H9 (cell line): ENCODE results near the gene TMED8. TPM values are rescaled to one million over a fixed set of nuclear protein-coding genes. Genes with fewer than 3 reads are reported as not detected.

Experiments used
- DNase-seq: peaks from one replicate; pipeline ENCODE4 v3.0.0-alpha.2; 2017
- H2AFZ ChIP-seq: one replicate; pipeline ENCODE4 v1.6.1; 2013; ENCODE audit warnings: mild to moderate bottlenecking, low read length, control low read depth, moderate library complexity
- H2AK5ac ChIP-seq: 2 replicates; pipeline ENCODE4 v1.6.1; 2013; ENCODE audit warnings: low read length, control low read depth, mixed read lengths; ENCODE audit not compliant: insufficient read length
- H2BK120ac ChIP-seq: one replicate; pipeline ENCODE4 v1.6.1; 2013; ENCODE audit warnings: low read depth, mild to moderate bottlenecking, low read length, control low read depth, inconsistent platforms; ENCODE audit not compliant: poor library complexity, severe bottlenecking
- H2BK12ac ChIP-seq: 2 replicates; pipeline ENCODE4 v1.6.1; 2013; ENCODE audit warnings: low read length, control low read depth, mixed read lengths, low read depth; ENCODE audit not compliant: insufficient read length
- H2BK15ac ChIP-seq: 2 replicates; pipeline ENCODE4 v1.6.1; 2013; ENCODE audit warnings: low read depth, low read length, control low read depth
- H2BK20ac ChIP-seq: one replicate; pipeline ENCODE4 v1.6.1; 2013; ENCODE audit warnings: low read depth, mild to moderate bottlenecking, low read length, control low read depth, inconsistent platforms; ENCODE audit not compliant: poor library complexity, severe bottlenecking
- H2BK5ac ChIP-seq: 2 replicates; pipeline ENCODE4 v1.6.1; 2013; ENCODE audit warnings: low read length, control low read depth, mixed read lengths; ENCODE audit not compliant: insufficient read length
- H3K14ac ChIP-seq: 2 replicates; pipeline ENCODE4 v1.6.1; 2013; ENCODE audit warnings: low read length, control low read depth; ENCODE audit not compliant: insufficient read depth
- H3K18ac ChIP-seq: 2 replicates; pipeline ENCODE4 v1.6.1; 2013; ENCODE audit warnings: low read depth, mild to moderate bottlenecking, mixed read lengths, low read length, control low read depth; ENCODE audit not compliant: insufficient read length
- H3K23ac ChIP-seq: 2 replicates; pipeline ENCODE4 v1.6.1; 2013; ENCODE audit warnings: low read length, control low read depth, mixed read lengths, low read depth; ENCODE audit not compliant: insufficient read length
- H3K23me2 ChIP-seq: 2 replicates; pipeline ENCODE4 v1.6.1; 2013; ENCODE audit warnings: low read depth, mild to moderate bottlenecking, mixed read lengths, low read length, control low read depth; ENCODE audit not compliant: insufficient read length, poor library complexity, severe bottlenecking
- H3K27ac ChIP-seq: 2 replicates; pipeline ENCODE4 v1.5.1; 2013; ENCODE audit warnings: low read length, control low read depth, mixed read lengths, low read depth; ENCODE audit not compliant: insufficient read length
- H3K27me3 ChIP-seq: 2 replicates; pipeline ENCODE4 v1.6.1; 2013; ENCODE audit warnings: low read length, control low read depth, inconsistent platforms; ENCODE audit not compliant: insufficient read depth
- H3K4ac ChIP-seq: 2 replicates; pipeline ENCODE4 v1.6.1; 2013; ENCODE audit warnings: low read depth, mild to moderate bottlenecking, control low read depth, inconsistent platforms, low read length, moderate library complexity
- H3K4me1 ChIP-seq: 2 replicates; pipeline ENCODE4 v1.6.1; 2013; ENCODE audit warnings: low read length, control low read depth, inconsistent platforms; ENCODE audit not compliant: insufficient read depth
- H3K4me2 ChIP-seq: 2 replicates; pipeline ENCODE4 v1.6.1; 2013; ENCODE audit warnings: low read length, control low read depth, mixed read lengths; ENCODE audit not compliant: insufficient read length, insufficient read depth
- H3K56ac ChIP-seq: 2 replicates; pipeline ENCODE4 v1.6.1; 2013; ENCODE audit warnings: low read depth, mild to moderate bottlenecking, mixed read lengths, low read length, control low read depth; ENCODE audit not compliant: insufficient read length
- H3K79me1 ChIP-seq: 2 replicates; pipeline ENCODE4 v1.6.1; 2013; ENCODE audit warnings: low read depth, mild to moderate bottlenecking, moderate library complexity, low read length, control low read depth, inconsistent platforms; ENCODE audit not compliant: insufficient read depth, poor library complexity, severe bottlenecking
- H3K79me2 ChIP-seq: 2 replicates; pipeline ENCODE4 v1.6.1; 2013; ENCODE audit warnings: low read length, control low read depth, inconsistent platforms; ENCODE audit not compliant: insufficient read depth
- H3K9ac ChIP-seq: 2 replicates; pipeline ENCODE4 v1.6.1; 2013; ENCODE audit warnings: low read length, control low read depth, mixed read lengths; ENCODE audit not compliant: insufficient read length; ENCODE audit errors: extremely low read depth
- H3K9me3 ChIP-seq: one replicate; pipeline ENCODE4 v1.6.1; 2013; ENCODE audit warnings: low read depth, low read length, inconsistent platforms; ENCODE audit not compliant: control insufficient read depth
- H3T11ph ChIP-seq: one replicate; pipeline ENCODE4 v1.6.1; 2013; ENCODE audit warnings: mild to moderate bottlenecking, low read length, control low read depth, inconsistent platforms
- H4K20me1 ChIP-seq: one replicate; pipeline ENCODE4 v1.6.1; 2013; ENCODE audit not compliant: control insufficient read depth, insufficient read length, insufficient read depth
- H4K5ac ChIP-seq: 2 replicates; pipeline ENCODE4 v1.6.1; 2013; ENCODE audit warnings: low read depth, mild to moderate bottlenecking, mixed read lengths, low read length, control low read depth; ENCODE audit not compliant: insufficient read length
- H4K8ac ChIP-seq: replicated peaks from 2 replicates; pipeline ENCODE4 v1.6.1; 2013; ENCODE audit warnings: low read length, control low read depth, mixed read lengths, low read depth; ENCODE audit not compliant: insufficient read length
- H4K91ac ChIP-seq: 2 replicates; pipeline ENCODE4 v1.6.1; 2013; ENCODE audit warnings: low read depth, mild to moderate bottlenecking, moderate library complexity, mixed read lengths, low read length, control low read depth; ENCODE audit not compliant: insufficient read length
- H3K27ac Mint-ChIP-seq, 3 experiments: 2 replicates in 2 of 3; 3 replicates in 1 of 3; pipeline ENCODE4 v1.8.0; 2020 to 2021; ENCODE audit warnings: mixed read lengths in 3 of 3, mild to moderate bottlenecking in 1 of 3, moderate library complexity in 1 of 3
- H3K27me3 Mint-ChIP-seq: 2 replicates; pipeline ENCODE4 v1.8.0; 2021; ENCODE audit warnings: low read depth, mild to moderate bottlenecking, moderate library complexity, mixed read lengths
- H3K36me3 Mint-ChIP-seq, 3 experiments: 2 replicates in 2 of 3; 3 replicates in 1 of 3; pipeline ENCODE4 v1.8.0; 2020 to 2021; ENCODE audit warnings: low read depth in 3 of 3, mixed read lengths in 3 of 3; ENCODE audit not compliant: insufficient read depth in 1 of 3
- H3K4me1 Mint-ChIP-seq, 2 experiments: 2 replicates each; pipeline ENCODE4 v1.8.0; 2020; ENCODE audit warnings: mixed read lengths in 2 of 2
- H3K4me3 Mint-ChIP-seq, 2 experiments: 2 replicates in 1 of 2; 3 replicates in 1 of 2; pipeline ENCODE4 v1.8.0; 2020 to 2021; ENCODE audit warnings: mild to moderate bottlenecking in 2 of 2, mixed read lengths in 2 of 2, moderate library complexity in 1 of 2
- H3K9me3 Mint-ChIP-seq, 2 experiments: 2 replicates in 1 of 2; 3 replicates in 1 of 2; pipeline ENCODE4 v1.8.0; 2020; ENCODE audit warnings: mild to moderate bottlenecking in 2 of 2, mixed read lengths in 2 of 2, moderate library complexity in 1 of 2
- WGBS: extraction: QIAGEN DNeasy Blood & Tissue Kit; methylation state at CpG from one replicate; pipeline ENCODE4 v1.1.7; 2013; ENCODE audit warnings: missing lambda C conversion rate, low lambda C conversion rate, mixed read lengths; ENCODE audit not compliant: insufficient read length; ENCODE audit errors: extremely low coverage; 5-methylcytosine and 5-hydroxymethylcytosine counted together
- total RNA-seq: library from RNA; stranded (reverse); gene quantifications from 2 replicates; pipeline ENCODE4 v1.2.1, GENCODE V29; 2021
- TF ChIP-seq, protein P1 (sequence below): fragments of 200-600 bp; sonication (generic); conservative IDR thresholded peaks from 3 replicates; pipeline ENCODE4 v1.8.0; 2021; ENCODE audit warnings: antibody characterized with exemption, mild to moderate bottlenecking

TMED8 gene
- total RNA-seq, 1 experiment from 2014 or later = 9.5 TPM

DNA sequence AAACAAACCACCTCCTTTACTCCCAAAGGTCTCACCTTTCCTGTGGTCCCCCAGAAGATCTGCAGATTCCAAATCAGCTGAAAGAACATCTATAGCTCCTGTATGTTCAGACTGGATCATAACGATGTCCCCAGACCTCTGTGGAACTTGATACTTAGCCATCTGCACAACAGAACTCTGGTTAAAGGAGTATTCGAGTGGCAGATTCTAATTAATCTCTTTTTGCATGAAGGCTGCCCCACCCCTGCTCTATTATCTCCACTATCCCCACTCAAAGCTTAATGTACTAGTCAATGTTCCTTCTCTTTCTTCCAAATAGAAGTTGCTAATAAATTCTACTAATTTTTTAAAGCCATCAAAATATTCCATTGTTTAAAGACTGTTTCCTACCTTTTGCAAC lies 33.2 kb downstream of the TMED8 start:
- H2BK120ac ChIP-seq = no peak overlapping the region
- no peaks in the 10 kb centered on the region for H3K27me3 Mint-ChIP-seq
- H2AK5ac ChIP-seq = no peak overlapping the region
- no peaks in the 10 kb centered on the region for H3K27me3 ChIP-seq
- H4K5ac ChIP-seq = no peak overlapping the region
- H3K4me1 Mint-ChIP-seq = peaks cover 51 to 53% of the 10 kb centered on the region in 2 experiments
- DNase-seq = no peak
- no peak overlapping the region for H3K56ac ChIP-seq
- WGBS = no CpG with 5 or more reads among the region's 2 CpGs
- H3K79me1 ChIP-seq = no peaks in the 10 kb centered on the region
- peaks cover 21% of the 10 kb centered on the region; the same call in 1 of the 2 replicates for H3K4me1 ChIP-seq
- no peaks in the 10 kb centered on the region for H4K20me1 ChIP-seq
- no peak overlapping the region for H3T11ph ChIP-seq
- no peak overlapping the region for H2BK15ac ChIP-seq
- H3K18ac ChIP-seq = no peak overlapping the region
- H3K14ac ChIP-seq = no peak overlapping the region
- no peak overlapping the region for H2BK20ac ChIP-seq
- H3K79me2 ChIP-seq = no peaks in the 10 kb centered on the region
- H3K27ac Mint-ChIP-seq = no peak overlapping the region
- H3K27ac ChIP-seq = no peak overlapping the region
- no peak overlapping the region for H3K9ac ChIP-seq
- H3K4me3 Mint-ChIP-seq = no peak overlapping the region
- H3K9me3 Mint-ChIP-seq = no peaks in the 10 kb centered on the region
- H2BK12ac ChIP-seq = no peak overlapping the region
- peaks cover 19 to 31% (median 23%) of the 10 kb centered on the region in 3 experiments for H3K36me3 Mint-ChIP-seq
- no peak overlapping the region for H4K8ac ChIP-seq
- H3K9me3 ChIP-seq = no peaks in the 10 kb centered on the region
- H3K4ac ChIP-seq = no peak overlapping the region
- no peak overlapping the region for H2BK5ac ChIP-seq
- no peak overlapping the region for H4K91ac ChIP-seq
- TF ChIP-seq, protein P1, sequence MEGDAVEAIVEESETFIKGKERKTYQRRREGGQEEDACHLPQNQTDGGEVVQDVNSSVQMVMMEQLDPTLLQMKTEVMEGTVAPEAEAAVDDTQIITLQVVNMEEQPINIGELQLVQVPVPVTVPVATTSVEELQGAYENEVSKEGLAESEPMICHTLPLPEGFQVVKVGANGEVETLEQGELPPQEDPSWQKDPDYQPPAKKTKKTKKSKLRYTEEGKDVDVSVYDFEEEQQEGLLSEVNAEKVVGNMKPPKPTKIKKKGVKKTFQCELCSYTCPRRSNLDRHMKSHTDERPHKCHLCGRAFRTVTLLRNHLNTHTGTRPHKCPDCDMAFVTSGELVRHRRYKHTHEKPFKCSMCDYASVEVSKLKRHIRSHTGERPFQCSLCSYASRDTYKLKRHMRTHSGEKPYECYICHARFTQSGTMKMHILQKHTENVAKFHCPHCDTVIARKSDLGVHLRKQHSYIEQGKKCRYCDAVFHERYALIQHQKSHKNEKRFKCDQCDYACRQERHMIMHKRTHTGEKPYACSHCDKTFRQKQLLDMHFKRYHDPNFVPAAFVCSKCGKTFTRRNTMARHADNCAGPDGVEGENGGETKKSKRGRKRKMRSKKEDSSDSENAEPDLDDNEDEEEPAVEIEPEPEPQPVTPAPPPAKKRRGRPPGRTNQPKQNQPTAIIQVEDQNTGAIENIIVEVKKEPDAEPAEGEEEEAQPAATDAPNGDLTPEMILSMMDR = no peak
- H3K23me2 ChIP-seq = no peaks in the 10 kb centered on the region
- no peak overlapping the region for H3K23ac ChIP-seq
- H2AFZ ChIP-seq = no peak overlapping the region
- H3K4me2 ChIP-seq = no peak overlapping the region
